ENCODE data around the gene DXO. TPM values are rescaled to one million over a fixed set of nuclear protein-coding genes. Genes with fewer than 3 reads are reported as not detected.

Gene DXO
- total and polyA plus RNA-seq, 2 of the 13 experiments (the other 11 are each of a cell fraction or from before 2014, with no cell fraction given): 18.6 to 26.2 TPM

- peak; percentile 80 for TF ChIP-seq ZNF574 (CRISPR knock-in tag; IDR thresholded peaks at IDR 0.05)
- TF ChIP-seq ZGPAT (CRISPR knock-in tag; IDR thresholded peaks at IDR 0.05): peak; percentile 48; the same call in 1 of the 2 replicates
- peak; percentile 37; the same call in 1 of the 2 replicates for TF ChIP-seq ISL2 (CRISPR knock-in tag; IDR thresholded peaks at IDR 0.05)
- TF ChIP-seq ZNF512 (CRISPR knock-in tag; IDR thresholded peaks at IDR 0.05): no peak
- no peak for TF ChIP-seq ATRX (CRISPR knock-in tag; IDR thresholded peaks at IDR 0.05; ENCODE audit: borderline replicate concordance)
- TF ChIP-seq TBL1XR1 (IDR thresholded peaks at IDR 0.05; ENCODE audit: borderline replicate concordance, low read length, partially characterized antibody): no peak
- TF ChIP-seq MYPOP (CRISPR knock-in tag; IDR thresholded peaks at IDR 0.05): no peak
- peak; percentile 56 for TF ChIP-seq ERF (CRISPR knock-in tag; IDR thresholded peaks at IDR 0.05)
- TF ChIP-seq PPARG (CRISPR knock-in tag; conservative IDR thresholded peaks at IDR 0.05): peak; percentile 53; the same call in 1 of the 2 replicates
- TF ChIP-seq GZF1 (CRISPR knock-in tag; IDR thresholded peaks at IDR 0.05): no peak
- no peak for TF ChIP-seq TOE1 (CRISPR knock-in tag; IDR thresholded peaks at IDR 0.05)
- TF ChIP-seq PAF1 (CRISPR knock-in tag; IDR thresholded peaks at IDR 0.05): peak; percentile 31; the same call in 1 of the 2 replicates
- peak; percentile 81 for TF ChIP-seq XRCC5 (optimal IDR thresholded peaks at IDR 0.05; ENCODE audit: low read length)
- peak; percentile 91 for TF ChIP-seq RBM22 (optimal IDR thresholded peaks at IDR 0.05; ENCODE audit: low read length)
- TF ChIP-seq ZNF276 (CRISPR knock-in tag; IDR thresholded peaks at IDR 0.05; ENCODE audit: low read depth): 0 out of 2 replicates have a peak, but pooled peaks have one; percentile 25
- 0 out of 2 replicates have a peak, but pooled peaks have one; percentile 33 for TF ChIP-seq ZBTB20 (CRISPR knock-in tag; IDR thresholded peaks at IDR 0.05; ENCODE audit: borderline replicate concordance, low read depth)
- peak; percentile 55; the same call in 1 of the 2 replicates for TF ChIP-seq RXRB (CRISPR knock-in tag; IDR thresholded peaks at IDR 0.05; ENCODE audit: borderline replicate concordance)
- TF ChIP-seq CTCF (CRISPR knock-in tag; IDR thresholded peaks at IDR 0.05): peak; percentile 93
These were observed 19.7 kb downstream of the DXO start (continued) for GRCh38 chr6:31952140-31952805.

Data from HepG2 (cell line).